T47D (cell line): Measurements from ENCODE around the gene BAIAP2.

ENCODE experiments used
- DNase-seq, 2 experiments: peaks; one replicate each; pipeline versions ENCODE4 v3.0.0 to v3.0.0-alpha.2; 2011 to 2012; ENCODE audit warnings: low read depth in 1 of 2, low spot score in 1 of 2
- JUND ChIP-seq: IDR thresholded peaks from 2 replicates; pipeline ENCODE4 v1.6.1; 2012; ENCODE audit warnings: low read depth
- in situ Hi-C: cut with HindIII; loops from 2 replicates; pipeline ENCODE4 v1.10.0; 2016; ENCODE audit warnings: low sequenced_read_pairs, low pct_unique_long_range_greater_than_20kb

Gene BAIAP2

DNA sequence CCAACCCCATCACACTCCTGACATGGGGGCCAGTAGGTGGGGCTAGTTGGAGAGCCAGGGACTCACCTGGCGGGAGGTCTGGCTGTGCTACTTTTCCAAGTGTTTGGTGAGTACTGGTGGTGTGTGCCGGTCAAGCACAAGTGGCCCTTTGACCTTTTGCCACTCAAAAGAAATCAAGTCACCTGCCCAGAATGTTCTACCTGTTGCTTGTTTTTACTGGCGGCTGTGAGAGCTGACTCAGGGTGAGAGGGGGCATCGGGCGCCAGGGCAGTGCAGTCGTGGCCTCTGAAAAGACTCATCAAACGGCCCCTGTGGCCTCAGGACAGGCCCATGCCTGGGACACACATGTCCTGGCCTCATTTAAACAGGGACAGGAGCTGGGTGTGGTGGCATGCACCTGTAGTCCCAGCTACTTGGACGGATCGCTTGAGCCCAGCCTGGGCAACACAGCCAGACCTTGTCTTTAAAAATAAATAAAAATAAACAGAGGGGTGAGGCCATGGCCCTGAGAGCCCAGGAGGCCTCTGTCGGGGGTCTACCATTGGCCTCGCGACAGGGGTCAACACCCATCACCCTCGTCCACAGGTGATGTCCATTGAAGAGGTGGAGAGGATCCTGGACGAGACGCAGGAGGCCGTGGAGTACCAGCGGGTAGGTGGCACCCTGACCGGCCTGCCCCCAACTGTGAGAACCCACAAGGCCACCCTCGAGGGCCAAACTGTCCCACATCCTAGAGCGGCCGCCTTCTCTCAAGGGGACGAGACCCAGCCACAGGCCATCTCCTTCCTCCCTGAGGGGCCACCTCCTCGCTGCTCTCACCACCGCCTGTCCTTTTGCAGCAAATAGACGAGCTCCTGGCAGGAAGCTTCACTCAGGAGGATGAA lies 38.3 kb upstream of the BAIAP2 start:
- DNase-seq = no peak
- no peak for TF ChIP-seq JUND
- in situ Hi-C loops = no loop called here

DNA sequence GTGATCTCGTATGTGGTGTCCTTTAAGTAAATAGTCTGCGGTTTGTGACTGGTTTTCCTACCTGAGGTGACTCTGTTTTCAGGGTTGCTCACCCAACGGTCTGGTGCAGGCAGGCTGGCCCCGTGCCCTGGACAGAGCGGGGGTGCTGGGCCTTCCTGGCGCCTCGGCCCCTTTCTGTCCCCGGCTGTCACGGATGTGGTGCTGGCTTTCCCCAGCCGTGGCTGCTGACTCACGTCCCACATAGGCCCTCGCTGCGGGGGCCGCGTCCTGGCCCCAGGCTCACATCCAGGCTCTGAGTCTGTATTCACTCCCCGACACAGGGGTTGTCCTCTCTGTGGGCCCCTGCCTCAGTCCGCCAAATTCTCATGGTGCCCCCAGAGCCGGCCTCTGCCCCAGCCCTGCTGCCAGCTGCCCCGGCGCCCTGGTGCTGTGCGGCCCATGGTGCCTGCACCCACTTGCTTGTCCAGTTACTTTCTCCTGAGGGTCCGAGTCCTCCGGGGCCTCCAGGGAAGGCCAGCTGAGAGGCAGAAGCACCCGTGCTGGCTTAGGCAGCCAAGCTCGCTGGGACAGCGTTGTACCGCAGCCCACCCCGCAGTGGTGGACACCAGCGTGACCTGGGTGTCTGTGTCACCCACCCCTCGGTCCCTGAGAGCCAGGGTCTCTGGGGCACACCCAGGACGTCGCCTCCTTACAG lies 37.4 kb upstream of the BAIAP2 start:
- in situ Hi-C loops = no loop called here
- TF ChIP-seq JUND = no peak

DNA sequence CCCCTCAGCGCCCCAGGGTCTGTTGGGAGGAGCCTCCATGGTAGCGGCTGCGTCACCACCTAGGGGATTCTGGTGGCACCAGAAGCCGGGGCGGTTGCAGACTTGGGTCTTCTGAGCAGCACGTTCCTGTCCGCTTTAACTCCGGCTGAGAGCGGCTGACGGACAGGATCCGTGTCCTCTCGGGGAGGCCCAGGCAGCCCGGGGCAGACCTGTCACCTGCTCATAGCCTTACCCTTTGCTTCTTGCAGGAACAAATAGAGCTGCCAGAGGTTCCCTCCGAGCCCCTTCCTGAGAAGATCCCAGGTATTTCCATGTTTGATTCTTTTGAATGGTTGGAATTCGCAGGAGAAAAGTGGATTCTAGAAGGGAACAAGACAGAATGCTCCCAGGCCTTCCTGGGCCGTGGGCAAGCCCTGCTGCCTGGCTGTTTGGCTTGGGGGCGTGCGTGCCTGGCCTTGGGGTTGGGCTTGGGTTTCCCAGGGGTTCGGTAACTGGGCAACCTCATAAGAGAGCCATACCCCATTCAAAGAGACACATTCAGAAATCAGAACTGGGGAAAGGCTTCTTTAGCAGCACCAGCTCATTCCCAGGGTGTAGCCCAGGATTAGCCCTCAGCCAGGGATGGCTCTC lies 36.7 kb upstream of the BAIAP2 start:
- DNase-seq = no peak
- no peak for TF ChIP-seq JUND
- in situ Hi-C loops = no loop called here

More for the DNA sequence above, 37.4 kb upstream of the BAIAP2 start:
- no peak for DNase-seq

DNA sequence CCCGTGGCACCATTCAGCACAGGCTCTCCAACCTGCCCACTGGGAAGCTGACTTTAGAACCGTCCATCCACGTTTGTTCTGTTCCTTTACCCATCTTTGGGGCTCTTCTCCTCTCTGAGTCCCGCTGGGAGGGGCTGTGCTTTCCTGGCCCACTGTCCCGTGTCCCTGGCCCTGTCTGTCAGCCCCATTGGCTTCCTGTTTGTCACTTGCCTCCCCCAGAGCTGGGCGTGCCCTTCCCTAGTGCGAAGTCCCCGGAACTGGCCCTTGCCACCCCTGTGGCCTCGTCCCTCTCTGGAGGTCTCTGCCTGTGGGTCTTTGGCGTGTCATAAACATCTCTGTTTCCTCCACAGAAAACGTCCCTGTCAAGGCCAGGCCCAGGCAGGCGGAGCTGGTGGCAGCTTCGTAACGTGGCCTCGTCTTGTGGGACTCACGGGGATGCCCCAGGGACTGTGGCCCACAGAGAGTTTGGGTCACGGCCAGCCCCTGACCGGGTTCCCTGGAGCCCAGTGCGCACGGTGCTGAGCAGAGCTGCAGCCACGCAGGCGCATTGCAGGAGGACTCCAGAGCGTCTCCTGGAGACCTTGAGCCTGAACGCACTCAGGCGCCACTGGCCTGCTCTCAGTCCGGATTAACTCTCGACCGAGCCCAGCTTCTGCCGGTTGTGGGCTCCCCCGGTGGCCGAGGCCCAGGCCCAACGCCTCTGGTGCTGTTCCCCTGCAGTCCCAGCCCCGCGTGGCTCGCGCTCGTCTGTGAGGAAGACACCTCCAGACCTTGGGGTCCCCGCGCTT lies 36.0 kb upstream of the BAIAP2 start:
- no peak for TF ChIP-seq JUND
- in situ Hi-C loops = no loop called here
- DNase-seq = no peak

DNA sequence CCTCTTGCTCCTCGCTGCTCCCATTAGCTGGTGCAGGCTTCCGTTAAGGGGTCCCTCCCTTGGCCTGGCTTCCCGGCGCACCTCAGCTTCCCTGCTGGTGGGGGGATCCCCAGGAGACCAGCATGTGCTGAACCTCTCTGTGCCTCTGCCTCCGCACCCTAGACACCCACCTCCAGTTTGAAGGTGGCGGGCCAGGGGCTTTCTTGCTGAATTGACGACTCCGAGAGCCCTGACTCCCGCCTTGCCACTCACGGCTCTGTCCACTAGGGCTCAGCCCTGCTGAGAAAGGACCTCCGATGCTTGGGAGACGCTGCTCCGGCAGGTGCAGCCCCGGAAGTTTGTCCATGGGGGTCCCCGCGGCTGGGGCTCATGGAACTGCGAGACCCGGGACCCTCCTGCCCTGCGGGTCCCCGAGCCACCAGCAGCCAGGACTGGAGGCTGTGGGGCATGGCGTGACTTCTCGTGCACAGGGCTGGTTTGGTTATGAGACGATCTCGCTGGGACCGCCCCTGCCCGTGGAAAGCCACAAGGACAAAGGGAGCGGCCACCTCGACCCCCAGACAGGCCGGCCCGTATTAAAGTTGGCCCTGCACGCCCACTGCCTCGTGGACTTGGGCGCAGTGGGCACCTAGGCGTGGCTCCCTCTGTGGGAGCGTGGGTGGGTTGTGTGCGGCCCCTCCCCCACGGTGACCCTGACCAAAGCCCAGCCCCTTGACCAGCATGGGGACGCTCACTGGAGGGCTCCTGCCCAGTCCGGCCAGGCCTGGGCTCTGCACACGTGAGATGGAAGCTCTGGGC lies 35.2 kb upstream of the BAIAP2 start:
- no peak for TF ChIP-seq JUND
- no peak for DNase-seq
- in situ Hi-C loops = no loop called here

DNA sequence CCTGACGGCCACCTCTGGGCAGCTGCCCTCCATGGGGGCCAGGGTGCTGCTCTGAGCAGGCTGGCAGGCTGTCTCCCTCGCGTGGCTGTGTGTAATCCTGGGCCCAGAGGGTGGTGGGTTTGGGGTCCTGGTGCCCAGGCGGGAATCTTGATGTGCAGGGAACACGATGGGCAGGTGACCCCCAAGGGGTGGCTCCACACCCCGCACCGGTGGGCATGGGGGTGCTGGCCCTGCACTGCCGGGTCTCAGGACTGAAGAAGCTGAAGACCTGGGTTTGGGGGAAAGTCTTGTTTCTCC lies 34.7 kb upstream of the BAIAP2 start:
- TF ChIP-seq JUND = no peak
- in situ Hi-C loops = no loop called here
- DNase-seq = no peak

DNA sequence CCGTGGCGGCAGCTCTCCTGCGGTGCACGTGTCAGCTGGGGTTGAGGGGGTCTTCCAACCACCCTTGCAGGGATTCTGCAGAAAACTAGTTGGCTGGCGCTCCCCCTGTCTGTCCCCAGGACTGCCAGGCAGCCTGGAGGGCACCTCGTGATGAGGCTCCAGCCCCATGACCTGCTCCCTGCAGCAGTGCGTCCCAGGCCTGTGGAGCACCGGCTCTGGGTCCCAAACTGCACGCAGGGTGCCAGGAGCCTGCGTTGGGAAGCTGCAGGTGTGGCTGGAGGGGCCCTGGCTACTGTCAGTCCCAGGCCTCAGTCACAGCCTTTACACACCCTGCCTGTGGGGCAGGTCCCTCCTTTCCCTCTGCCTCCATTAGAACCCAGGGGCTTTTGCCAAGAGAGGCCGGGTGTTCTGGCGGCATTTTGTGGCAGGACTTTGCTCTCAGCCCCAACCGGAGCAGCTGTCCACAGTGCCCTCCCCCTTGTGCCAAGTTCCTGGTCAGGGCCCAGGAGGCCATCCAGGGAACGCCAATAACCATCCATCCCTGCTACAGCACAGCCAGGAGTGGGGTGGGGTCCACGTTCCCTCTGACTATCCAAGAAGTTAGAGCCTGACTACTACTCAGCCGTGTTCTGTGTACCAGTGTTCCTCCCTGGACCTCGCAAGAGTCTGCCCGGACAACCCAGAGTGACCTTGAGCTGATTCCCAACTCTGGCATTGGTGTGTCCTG lies 34.2 kb upstream of the BAIAP2 start:
- TF ChIP-seq JUND = no peak
- DNase-seq = no peak
- in situ Hi-C loops = no loop called here

DNA sequence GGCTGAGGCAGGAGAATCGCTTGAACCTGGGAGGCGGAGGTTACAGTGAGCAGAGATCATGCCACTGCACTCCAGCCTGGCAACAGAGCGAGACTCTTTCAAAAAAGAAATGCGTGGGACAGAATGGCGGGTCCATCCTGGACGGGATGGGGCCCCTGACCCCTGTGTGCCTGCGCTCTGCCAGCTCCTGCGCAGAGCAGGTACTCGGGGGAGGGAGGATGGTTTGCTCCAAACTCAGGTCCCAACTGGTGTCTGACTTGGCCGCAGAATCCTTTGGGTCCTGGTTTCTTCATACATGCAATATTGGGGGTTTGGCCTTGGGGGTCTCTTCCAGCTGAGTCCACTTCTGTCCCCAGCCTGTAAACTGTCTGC lies 33.0 kb upstream of the BAIAP2 start:
- no peak for TF ChIP-seq JUND
- in situ Hi-C loops = no loop called here
- no peak for DNase-seq

DNA sequence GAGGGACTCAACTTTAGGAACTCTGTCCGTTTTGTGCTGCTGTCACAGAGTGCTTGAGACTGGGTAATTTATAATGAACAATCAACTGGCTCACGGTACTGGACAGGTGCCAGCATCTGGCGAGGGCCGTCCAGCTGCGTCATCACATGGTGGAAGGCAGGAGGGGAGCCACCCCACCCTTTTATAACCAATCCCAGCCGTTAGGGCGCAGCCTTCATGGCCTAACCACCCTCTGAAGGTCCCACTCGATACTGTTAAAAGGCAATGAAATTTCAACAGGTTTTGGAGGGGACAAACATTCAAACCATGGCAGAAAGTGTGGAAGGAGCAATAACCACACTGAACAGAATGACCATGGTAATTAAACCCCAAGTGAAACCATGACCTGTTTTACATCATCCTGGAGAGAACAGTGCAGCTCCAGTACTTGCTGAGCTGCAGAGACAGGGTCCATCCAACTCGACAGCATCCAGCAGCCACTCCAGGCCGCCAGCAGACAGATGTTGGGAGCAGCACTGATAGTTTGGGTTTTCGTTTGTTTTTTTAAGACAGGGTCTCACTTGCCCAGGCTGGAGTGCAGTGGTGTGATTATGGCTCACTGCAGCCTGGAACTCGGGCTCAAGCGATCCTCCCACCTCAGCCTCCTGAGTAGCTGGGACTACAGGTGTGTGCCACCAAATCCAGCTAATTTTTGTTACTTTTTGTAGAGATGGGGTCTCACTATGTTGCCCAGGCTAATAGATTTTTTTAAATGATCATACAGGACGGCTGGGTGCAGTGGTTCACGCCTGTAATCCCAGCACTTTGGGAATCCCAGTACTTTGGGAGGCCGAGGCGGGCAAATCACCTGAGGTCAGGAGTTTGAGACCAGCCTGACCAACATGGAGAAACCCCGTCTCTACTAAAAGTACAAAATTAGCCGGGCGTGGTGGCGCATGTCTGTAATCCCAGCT lies 32.3 kb upstream of the BAIAP2 start:
- DNase-seq = no peak
- in situ Hi-C loops = no loop called here

DNA sequence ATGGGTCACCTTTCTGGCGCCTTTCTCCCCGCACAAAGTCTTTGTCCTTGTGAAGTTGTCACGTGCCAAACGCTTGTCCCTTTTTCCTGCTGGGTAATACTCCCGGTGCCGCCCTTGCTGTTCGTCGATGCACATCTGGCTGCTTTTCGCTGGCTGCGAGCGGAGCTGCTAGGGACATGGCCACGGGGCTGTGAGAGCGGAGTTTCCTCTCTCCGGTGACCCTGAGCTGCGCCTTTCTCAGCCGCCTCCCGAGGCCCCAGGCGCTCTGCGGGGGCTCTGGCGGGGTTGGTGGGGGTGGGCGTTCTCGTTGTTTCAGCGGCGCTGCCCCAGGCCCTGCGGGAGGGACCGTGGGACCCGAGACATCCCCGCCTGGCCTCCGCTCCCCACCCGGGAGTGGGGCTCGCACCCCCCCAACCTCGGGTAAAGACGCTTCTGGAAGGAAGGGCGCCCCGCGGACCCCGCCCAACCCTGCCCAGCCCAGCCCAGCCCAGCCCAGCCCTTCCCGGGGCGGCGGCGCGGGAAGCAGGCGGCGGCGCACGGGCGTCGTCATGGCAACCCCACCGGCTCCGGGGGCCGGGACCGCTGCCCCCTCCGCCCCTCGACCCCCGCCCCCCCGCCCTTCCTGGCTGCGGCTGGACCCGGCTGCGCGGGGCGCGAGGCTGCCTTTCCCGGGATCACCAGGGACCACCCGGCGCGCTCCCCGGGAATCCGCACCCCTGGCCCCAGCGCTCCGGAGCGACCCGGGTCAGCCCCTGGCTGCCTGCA lies 31.1 kb upstream of the BAIAP2 start:
- no peak for DNase-seq
- TF ChIP-seq JUND = no peak
- in situ Hi-C loops = no loop called here

More for the DNA sequence above, 32.3 kb upstream of the BAIAP2 start:
- no peak for TF ChIP-seq JUND
